Ovary (tissue), 9 donors: ENCODE data around the gene PCDHGA1. TPM values are rescaled to one million over a fixed set of nuclear protein-coding genes. Genes with fewer than 3 reads are reported as not detected.

ENCODE experiments used
- DNase-seq, 5 donors: peaks; one replicate each; pipeline ENCODE4 v3.0.0-alpha.2; 2019 to 2020
- H3K27ac ChIP-seq, 2 donors: fragments of 200-600 bp; one replicate each; pipeline versions ENCODE4 v1.5.1 to v1.8.0; 2019 to 2022
- H3K27me3 ChIP-seq: fragments of 200-600 bp; one replicate; pipeline ENCODE4 v1.8.0; 2022
- H3K36me3 ChIP-seq: fragments of 200-600 bp; sonication (generic); one replicate; pipeline ENCODE4 v1.5.1; 2019
- H3K4me1 ChIP-seq: one replicate; pipeline ENCODE4 v1.8.1; 2013; ENCODE audit warnings: mild to moderate bottlenecking, moderate library complexity; ENCODE audit not compliant: insufficient read depth
- H3K4me3 ChIP-seq: fragments of 200-600 bp; sonication (generic); one replicate; pipeline ENCODE4 v1.5.1; 2017
- H3K9me3 ChIP-seq, 2 donors: fragments of 200-600 bp in 1 of 2; sonication (generic) in 1 of 2; one replicate each; pipeline versions ENCODE4 v1.5.1 to v1.8.1; 2013 to 2019; ENCODE audit warnings: mild to moderate bottlenecking in 1 of 2, moderate library complexity in 1 of 2
- CTCF ChIP-seq, 3 donors: fragments of 450-650 bp in 2 of 3; fragments of 200-600 bp in 1 of 3; IDR thresholded peaks; one replicate each; pipeline versions ENCODE4 v1.5.1 to v1.8.0; 2016 to 2022; ENCODE audit warnings: antibody characterized with exemption in 3 of 3, mild to moderate bottlenecking in 1 of 3
- EP300 ChIP-seq: sonication (generic); formaldehyde crosslinking; IDR thresholded peaks from one replicate; pipeline ENCODE4 v1.6.1; 2017; ENCODE audit warnings: antibody characterized with exemption
- POLR2A ChIP-seq: fragments of 450-650 bp; IDR thresholded peaks from one replicate; pipeline ENCODE4 v1.6.1; 2017; ENCODE audit warnings: antibody characterized with exemption, mild to moderate bottlenecking, moderate library complexity
- WGBS, 3 donors: extraction: QIAGEN DNeasy Blood & Tissue Kit in 1 of 3; methylation state at CpG; one replicate each; pipeline versions ENCODE4 v1.1.5 to v1.1.7; 2013 to 2017; 5-methylcytosine and 5-hydroxymethylcytosine counted together
- intact Hi-C, 4 donors: fragments of 100-400 bp; cut with DNase I; formaldehyde crosslinking; loops; one replicate each; pipeline versions ENCODE4 v1.11.0 to v1.15.1; 2022 to 2023
- polyA plus RNA-seq, 2 donors: library from polyadenylated mRNA; stranded (reverse); fragments of 200-250 nt in 1 of 2; fragments of 350-450 nt in 1 of 2; fragmentation: Illumina TruSeq in 1 of 2; extraction: RNeasy Lipid Tissue Mini Kit (QIAGEN cat#74804) in 1 of 2; gene quantifications; one replicate each; pipeline ENCODE4 v1.2.3, GENCODE V29; 2013 to 2014
- total RNA-seq, 7 donors: library from RNA; depleted of rRNA in 2 of 7; stranded (reverse); fragments of >200 nt in 2 of 7; fragmentation: NEBNext Ultra II Directional in 3 of 7; extraction: Animal tissue kit (Norgen Biotek cat#: 25700) in 3 of 7; gene quantifications; one replicate each; pipeline versions ENCODE4 v1.1.0 to v1.2.4, GENCODE V29; 2016 to 2023
- donor health status: DM: no; HTN: no; CAD: no; lungs with moderate emphysema.
- donor health status: DM: no; HTN: no; CAD: no.
- donor health status: Bipolar disorder and iron deficiency.
- donor health status: DM: yes; HTN: yes; CAD: no.
- donor health status: DM: no; HTN: no; CAD: no.
- donor health status: DM: yes; HTN: yes; CAD: no.

PCDHGA1 gene
- total and polyA plus RNA-seq, 9 donors: 0.29 to 2.8 (median 0.94) TPM

- H3K9me3 ChIP-seq: no peaks in the 10 kb centered on the region
- intact Hi-C loops: no loop called here
- peaks cover 3% of the 10 kb centered on the region for H3K4me1 ChIP-seq
- H3K36me3 ChIP-seq: no peaks in the 10 kb centered on the region
- no peak overlapping the region for H3K4me3 ChIP-seq
- TF ChIP-seq POLR2A: no peak
- TF ChIP-seq EP300: no peak
- no peak for TF ChIP-seq CTCF (IDR thresholded peaks at IDR 0.05)
- no peaks in the 10 kb centered on the region for H3K27me3 ChIP-seq
- no peak for DNase-seq
- no peak overlapping the region for H3K27ac ChIP-seq
- WGBS, 3 donors: 51 to 54% (median 53%) methylated on average over 3 of the region's 3 CpGs
Observed at GRCh38 chr5:141483902-141484301, 153.6 kb downstream of the PCDHGA1 start.

GRCh38 chr5:141484310-141484640 lies 154.0 kb downstream of the PCDHGA1 start:
- Histone ChIP-seq H3K36me3 (no peaks in the 10 kb centered on the region), H3K27ac (no peak overlapping the region), H3K4me3 (peak overlapping the region; percentile 34), H3K27me3 (no peaks in the 10 kb centered on the region), H3K9me3 (no peaks in the 10 kb centered on the region), H3K4me1 (peaks cover 2% of the 10 kb centered on the region)
- intact Hi-C loops: no loop called here
- DNase-seq: no peak
- WGBS, 3 donors: 12 to 19% (median 13%) methylated on average over 4 of the region's 4 CpGs
- TF ChIP-seq EP300 (no peak), POLR2A (no peak), CTCF (IDR thresholded peaks at IDR 0.05) (no peak)

- intact Hi-C loops: no loop called here
- no peaks in the 10 kb centered on the region for H3K4me1 ChIP-seq
- 5 to 12% (median 9%) methylated on average over 39 of the region's 39 CpGs for WGBS, 3 donors
- no peaks in the 10 kb centered on the region for H3K27me3 ChIP-seq
- H3K36me3 ChIP-seq: no peaks in the 10 kb centered on the region
- peak in 1 of 5 donors; percentile 43 for DNase-seq
- H3K4me3 ChIP-seq: peak within 1 kb of the TSS; percentile 34
- TF ChIP-seq EP300 (no peak), POLR2A (no peak), CTCF (IDR thresholded peaks at IDR 0.05) (no peak)
- no peak within 1 kb of the TSS for H3K27ac ChIP-seq
- no peaks in the 10 kb centered on the region for H3K9me3 ChIP-seq
Observed at GRCh38 chr5:141484641-141485311, 154.5 kb downstream of the PCDHGA1 start, which contains the start of gene PCDHGC4. Gene PCDHGC4, plus strand, starts transcription at chr5:141485030. Its CDS starts 144 bp downstream, at chr5:141485174.

GRCh38 chr5:141485321-141486055 lies 155.2 kb downstream of the PCDHGA1 start:
- Histone ChIP-seq H3K4me3 (peak overlapping the region; percentile 34), H3K27me3 (no peaks in the 10 kb centered on the region), H3K4me1 (no peaks in the 10 kb centered on the region), H3K27ac (no peak overlapping the region), H3K36me3 (no peaks in the 10 kb centered on the region), H3K9me3 (no peaks in the 10 kb centered on the region)
- TF ChIP-seq CTCF (IDR thresholded peaks at IDR 0.05): no peak
- 58 to 71% (median 58%) methylated on average over 38 of the region's 38 CpGs for WGBS, 3 donors
- intact Hi-C loops: no loop called here
- DNase-seq: peak in 2 of 5 donors; percentile 24 to 34
